ENCODE results near the gene GCSH. TPM values are rescaled to one million over a fixed set of nuclear protein-coding genes. Genes with fewer than 3 reads are reported as not detected.

GCSH gene
- total RNA-seq, 1 donor from 2014 or later, result 41.1 TPM

DNA sequence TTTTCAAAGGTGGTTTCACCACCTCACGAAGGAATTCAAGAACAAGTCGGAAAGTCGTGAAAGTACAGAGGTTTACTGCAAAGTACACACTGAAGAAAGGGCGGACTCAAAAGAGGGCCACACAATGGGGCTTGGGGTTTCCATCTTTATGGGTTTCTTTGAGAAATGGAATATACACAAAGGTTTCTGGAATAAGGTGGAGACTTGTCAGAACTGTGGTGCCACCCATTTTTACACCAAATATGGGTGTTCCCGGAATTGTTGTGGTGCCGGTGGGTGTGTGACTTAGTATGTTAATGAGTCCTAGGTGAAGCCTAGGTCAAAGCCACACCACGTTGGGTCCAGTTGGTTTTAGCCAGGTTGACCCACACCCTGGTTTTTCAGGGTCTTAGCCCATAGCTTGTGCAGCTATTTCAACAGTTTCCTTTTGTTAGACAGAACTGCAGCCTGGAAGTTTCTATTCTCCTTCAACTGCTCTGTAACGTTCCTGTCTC lies 567 bp upstream of the GCSH start:
- Histone ChIP-seq H3K27ac (ENCODE audit: low read depth, low read length) (no peak overlapping the region), H3K4me1 (ENCODE audit: insufficient read depth, low read length) (peaks cover 10% of the 10 kb centered on the region), H3K27me3 (ENCODE audit: insufficient read depth, low read length) (no peaks in the 10 kb centered on the region), H3K9ac (ENCODE audit: low read length) (no peak overlapping the region), H3K79me2 (ENCODE audit: insufficient read depth, low read length) (peaks cover 32% of the 10 kb centered on the region), H3K9me3 (ENCODE audit: insufficient read depth, low read depth, low read length) (no peaks in the 10 kb centered on the region), H3K36me3 (ENCODE audit: insufficient read depth, low read length) (no peaks in the 10 kb centered on the region), H3K4me2 (ENCODE audit: low read length) (peak overlapping the region; percentile 69), H3K4me3 (ENCODE audit: insufficient read depth, low read depth, low read length) (peak overlapping the region; percentile 37), H2AFZ (ENCODE audit: low read depth, low read length) (peak overlapping the region; percentile 73), H4K20me1 (ENCODE audit: insufficient read depth, low read length) (no peaks in the 10 kb centered on the region)
- Mint-ChIP-seq H3K4me3 (ENCODE audit: unreplicated experiment) (peak overlapping the region; percentile 83), H3K4me1 (ENCODE audit: low read depth, unreplicated experiment) (peaks cover 2% of the 10 kb centered on the region), H3K9me3 (ENCODE audit: unreplicated experiment) (no peaks in the 10 kb centered on the region), H3K36me3 (ENCODE audit: low read depth, unreplicated experiment) (no peaks in the 10 kb centered on the region), H3K27me3 (ENCODE audit: low read depth, unreplicated experiment) (no peaks in the 10 kb centered on the region), H3K27ac (ENCODE audit: unreplicated experiment) (no peak overlapping the region)
- DNase-seq (ENCODE audit: low read depth) (no peak), FAIRE-seq (no peak)
- TF ChIP-seq, protein P1, sequence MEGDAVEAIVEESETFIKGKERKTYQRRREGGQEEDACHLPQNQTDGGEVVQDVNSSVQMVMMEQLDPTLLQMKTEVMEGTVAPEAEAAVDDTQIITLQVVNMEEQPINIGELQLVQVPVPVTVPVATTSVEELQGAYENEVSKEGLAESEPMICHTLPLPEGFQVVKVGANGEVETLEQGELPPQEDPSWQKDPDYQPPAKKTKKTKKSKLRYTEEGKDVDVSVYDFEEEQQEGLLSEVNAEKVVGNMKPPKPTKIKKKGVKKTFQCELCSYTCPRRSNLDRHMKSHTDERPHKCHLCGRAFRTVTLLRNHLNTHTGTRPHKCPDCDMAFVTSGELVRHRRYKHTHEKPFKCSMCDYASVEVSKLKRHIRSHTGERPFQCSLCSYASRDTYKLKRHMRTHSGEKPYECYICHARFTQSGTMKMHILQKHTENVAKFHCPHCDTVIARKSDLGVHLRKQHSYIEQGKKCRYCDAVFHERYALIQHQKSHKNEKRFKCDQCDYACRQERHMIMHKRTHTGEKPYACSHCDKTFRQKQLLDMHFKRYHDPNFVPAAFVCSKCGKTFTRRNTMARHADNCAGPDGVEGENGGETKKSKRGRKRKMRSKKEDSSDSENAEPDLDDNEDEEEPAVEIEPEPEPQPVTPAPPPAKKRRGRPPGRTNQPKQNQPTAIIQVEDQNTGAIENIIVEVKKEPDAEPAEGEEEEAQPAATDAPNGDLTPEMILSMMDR (IDR thresholded peaks at IDR 0.05; ENCODE audit: insufficient read depth, low read depth, low read length), result no peak
- TF ChIP-seq EZH2 (IDR thresholded peaks at IDR 0.05; ENCODE audit: insufficient read depth, low read length), result no peak

GRCh38 chr16:81095653-81095952 lies 592 bp downstream of the GCSH start:
- DNase-seq (ENCODE audit: low read depth) (no peak), FAIRE-seq (no peak)
- Histone ChIP-seq H3K36me3 (ENCODE audit: insufficient read depth, low read length) (no peaks in the 10 kb centered on the region), H3K4me1 (ENCODE audit: insufficient read depth, low read length) (peaks cover 10% of the 10 kb centered on the region), H3K9ac (ENCODE audit: low read length) (peak overlapping the region; percentile 77), H3K27me3 (ENCODE audit: insufficient read depth, low read length) (no peaks in the 10 kb centered on the region), H3K27ac (ENCODE audit: low read depth, low read length) (peak overlapping the region; percentile 54), H3K79me2 (ENCODE audit: insufficient read depth, low read length) (peaks cover 42% of the 10 kb centered on the region), H2AFZ (ENCODE audit: low read depth, low read length) (peak overlapping the region; percentile 91), H3K4me2 (ENCODE audit: low read length) (peak overlapping the region; percentile 83), H4K20me1 (ENCODE audit: insufficient read depth, low read length) (no peaks in the 10 kb centered on the region), H3K9me3 (ENCODE audit: insufficient read depth, low read depth, low read length) (no peaks in the 10 kb centered on the region), H3K4me3 (ENCODE audit: insufficient read depth, low read depth, low read length) (peak overlapping the region; percentile 73)
- peak overlapping the region; percentile 26 for H3K27ac Mint-ChIP-seq (ENCODE audit: unreplicated experiment)
- no peaks in the 10 kb centered on the region for H3K36me3 Mint-ChIP-seq (ENCODE audit: low read depth, unreplicated experiment)
- no peak for TF ChIP-seq EZH2 (IDR thresholded peaks at IDR 0.05; ENCODE audit: insufficient read depth, low read length)
- TF ChIP-seq, protein P1 (IDR thresholded peaks at IDR 0.05; ENCODE audit: insufficient read depth, low read depth, low read length), result no peak
- H3K9me3 Mint-ChIP-seq (ENCODE audit: unreplicated experiment), result no peaks in the 10 kb centered on the region
- peaks cover 2% of the 10 kb centered on the region for H3K4me1 Mint-ChIP-seq (ENCODE audit: low read depth, unreplicated experiment)
- H3K27me3 Mint-ChIP-seq (ENCODE audit: low read depth, unreplicated experiment), result no peaks in the 10 kb centered on the region
- peak overlapping the region; percentile 89 for H3K4me3 Mint-ChIP-seq (ENCODE audit: unreplicated experiment)

GRCh38 chr16:81094771-81095251 lies 1.4 kb downstream of the GCSH start:
- Histone ChIP-seq H3K4me3 (ENCODE audit: insufficient read depth, low read depth, low read length) (peak overlapping the region; percentile 73), H3K9me3 (ENCODE audit: insufficient read depth, low read depth, low read length) (no peaks in the 10 kb centered on the region), H3K4me1 (ENCODE audit: insufficient read depth, low read length) (peaks cover 10% of the 10 kb centered on the region), H2AFZ (ENCODE audit: low read depth, low read length) (no peak overlapping the region), H3K27ac (ENCODE audit: low read depth, low read length) (no peak overlapping the region), H3K27me3 (ENCODE audit: insufficient read depth, low read length) (no peaks in the 10 kb centered on the region), H3K4me2 (ENCODE audit: low read length) (peak overlapping the region; percentile 83), H3K36me3 (ENCODE audit: insufficient read depth, low read length) (no peaks in the 10 kb centered on the region), H3K79me2 (ENCODE audit: insufficient read depth, low read length) (peaks cover 50% of the 10 kb centered on the region), H4K20me1 (ENCODE audit: insufficient read depth, low read length) (no peaks in the 10 kb centered on the region), H3K9ac (ENCODE audit: low read length) (peak overlapping the region; percentile 77)
- FAIRE-seq (no peak), DNase-seq (ENCODE audit: low read depth) (peak; percentile 11)
- H3K4me1 Mint-ChIP-seq (ENCODE audit: low read depth, unreplicated experiment), result peaks cover 2% of the 10 kb centered on the region
- no peaks in the 10 kb centered on the region for H3K27me3 Mint-ChIP-seq (ENCODE audit: low read depth, unreplicated experiment)
- no peak for TF ChIP-seq EZH2 (IDR thresholded peaks at IDR 0.05; ENCODE audit: insufficient read depth, low read length)
- TF ChIP-seq, protein P1 (IDR thresholded peaks at IDR 0.05; ENCODE audit: insufficient read depth, low read depth, low read length), result no peak
- no peak overlapping the region for H3K27ac Mint-ChIP-seq (ENCODE audit: unreplicated experiment)
- H3K36me3 Mint-ChIP-seq (ENCODE audit: low read depth, unreplicated experiment), result no peaks in the 10 kb centered on the region
- H3K9me3 Mint-ChIP-seq (ENCODE audit: unreplicated experiment), result no peaks in the 10 kb centered on the region
- H3K4me3 Mint-ChIP-seq (ENCODE audit: unreplicated experiment), result peak overlapping the region; percentile 89
